Colonic mucosa (tissue), 4 donors: ENCODE measurements around the gene ZNF302. TPM values are rescaled to one million over a fixed set of nuclear protein-coding genes. Genes with fewer than 3 reads are reported as not detected.

Experiments used
- DNase-seq: peaks from one replicate; pipeline ENCODE4 v3.0.0-alpha.2; 2020
- H3K27ac ChIP-seq: fragments of 200-600 bp; one replicate; pipeline ENCODE4 v1.8.0; 2021
- H3K27me3 ChIP-seq: fragments of 200-600 bp; one replicate; pipeline ENCODE4 v1.8.0; 2021
- H3K36me3 ChIP-seq: fragments of 200-600 bp; one replicate; pipeline ENCODE4 v1.8.0; 2021
- H3K4me1 ChIP-seq: fragments of 200-600 bp; one replicate; pipeline ENCODE4 v1.8.0; 2021; ENCODE audit warnings: mild to moderate bottlenecking
- H3K4me3 ChIP-seq: fragments of 200-600 bp; one replicate; pipeline ENCODE4 v1.8.0; 2021
- H3K9ac ChIP-seq, 2 donors: one replicate each; pipeline ENCODE4 v1.7.0; 2013; ENCODE audit warnings: control low read depth in 2 of 2, low read depth in 2 of 2, low read length in 2 of 2
- H3K9me3 ChIP-seq: fragments of 200-600 bp; one replicate; pipeline ENCODE4 v1.8.0; 2021
- intact Hi-C: fragments of 100-400 bp; cut with DNase I; formaldehyde crosslinking; loops from one replicate; pipeline ENCODE4 v1.14.1; 2022
- total RNA-seq, 2 donors: library from RNA; stranded (reverse); fragmentation: NEBNext Ultra II Directional in 1 of 2; extraction: Animal tissue kit (Norgen Biotek cat#: 25700) in 1 of 2; gene quantifications; one replicate each; pipeline ENCODE4 v1.2.1, GENCODE V29; 2021
- TF ChIP-seq, protein P1 (sequence below): fragments of 200-600 bp; IDR thresholded peaks from one replicate; pipeline ENCODE4 v1.8.0; 2022; ENCODE audit warnings: antibody characterized with exemption, mild to moderate bottlenecking
- donor health status: healthy.
- donor health status: DM: no; HTN: no; CAD: no.
- donor health status: DM: no; HTN: no; CAD: no.

ZNF302 gene
- total RNA-seq, 2 donors from 2014 or later: 11.8 to 12.6 TPM

DNA sequence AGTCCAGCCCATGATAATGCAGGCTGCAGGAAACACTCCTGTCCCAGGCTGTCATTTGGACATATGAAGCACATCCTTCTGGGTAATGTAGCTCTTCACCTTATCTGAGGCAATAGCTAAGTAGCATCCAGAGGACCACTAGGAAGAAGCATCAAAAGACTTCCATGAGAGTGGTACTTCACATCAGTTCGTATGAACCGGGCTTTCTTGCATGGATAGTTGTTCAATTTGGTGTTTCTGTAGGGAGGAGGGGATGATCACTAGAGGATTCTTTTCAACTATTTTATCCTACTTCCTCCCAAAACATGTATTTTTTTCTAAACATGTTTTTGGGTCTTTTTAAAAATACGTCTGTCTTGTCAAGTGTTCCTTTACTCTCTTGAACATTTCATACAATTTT lies 12.9 kb downstream of the ZNF302 start:
- intact Hi-C loops: no loop called here
- Histone ChIP-seq H3K9ac (no peak overlapping the region), H3K27ac (no peak overlapping the region), H3K4me3 (no peak overlapping the region), H3K4me1 (no peaks in the 10 kb centered on the region), H3K36me3 (no peaks in the 10 kb centered on the region), H3K27me3 (no peaks in the 10 kb centered on the region), H3K9me3 (no peaks in the 10 kb centered on the region)
- TF ChIP-seq, protein P1, sequence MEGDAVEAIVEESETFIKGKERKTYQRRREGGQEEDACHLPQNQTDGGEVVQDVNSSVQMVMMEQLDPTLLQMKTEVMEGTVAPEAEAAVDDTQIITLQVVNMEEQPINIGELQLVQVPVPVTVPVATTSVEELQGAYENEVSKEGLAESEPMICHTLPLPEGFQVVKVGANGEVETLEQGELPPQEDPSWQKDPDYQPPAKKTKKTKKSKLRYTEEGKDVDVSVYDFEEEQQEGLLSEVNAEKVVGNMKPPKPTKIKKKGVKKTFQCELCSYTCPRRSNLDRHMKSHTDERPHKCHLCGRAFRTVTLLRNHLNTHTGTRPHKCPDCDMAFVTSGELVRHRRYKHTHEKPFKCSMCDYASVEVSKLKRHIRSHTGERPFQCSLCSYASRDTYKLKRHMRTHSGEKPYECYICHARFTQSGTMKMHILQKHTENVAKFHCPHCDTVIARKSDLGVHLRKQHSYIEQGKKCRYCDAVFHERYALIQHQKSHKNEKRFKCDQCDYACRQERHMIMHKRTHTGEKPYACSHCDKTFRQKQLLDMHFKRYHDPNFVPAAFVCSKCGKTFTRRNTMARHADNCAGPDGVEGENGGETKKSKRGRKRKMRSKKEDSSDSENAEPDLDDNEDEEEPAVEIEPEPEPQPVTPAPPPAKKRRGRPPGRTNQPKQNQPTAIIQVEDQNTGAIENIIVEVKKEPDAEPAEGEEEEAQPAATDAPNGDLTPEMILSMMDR: no peak
- DNase-seq: no peak

DNA sequence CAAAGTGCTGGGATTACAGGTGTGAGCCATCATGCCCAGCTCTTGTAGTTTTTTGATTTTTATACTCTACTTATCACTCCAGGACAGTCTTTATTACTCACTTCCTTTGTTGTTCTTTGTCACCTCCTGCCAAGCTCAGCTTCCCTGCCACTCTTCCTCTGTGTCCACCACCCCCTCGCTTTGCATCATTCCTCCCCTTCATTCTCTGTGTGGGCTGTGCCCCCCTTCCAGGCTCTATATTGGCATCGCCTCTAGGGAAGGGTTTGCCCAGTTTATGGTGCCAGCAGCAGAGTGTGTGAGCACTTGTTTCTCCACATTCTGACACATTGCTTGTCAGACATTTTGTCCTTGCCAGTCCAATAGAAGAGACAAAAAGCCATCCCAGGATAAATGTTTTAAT lies 15.1 kb downstream of the ZNF302 start:
- H3K9me3 ChIP-seq: no peaks in the 10 kb centered on the region
- H3K27me3 ChIP-seq: no peaks in the 10 kb centered on the region
- intact Hi-C loops: no loop called here
- no peak overlapping the region for H3K27ac ChIP-seq
- no peak for DNase-seq
- no peaks in the 10 kb centered on the region for H3K4me1 ChIP-seq
- H3K36me3 ChIP-seq: no peaks in the 10 kb centered on the region
- no peak overlapping the region for H3K4me3 ChIP-seq
- TF ChIP-seq, protein P1: no peak
- H3K9ac ChIP-seq: no peak overlapping the region

DNA sequence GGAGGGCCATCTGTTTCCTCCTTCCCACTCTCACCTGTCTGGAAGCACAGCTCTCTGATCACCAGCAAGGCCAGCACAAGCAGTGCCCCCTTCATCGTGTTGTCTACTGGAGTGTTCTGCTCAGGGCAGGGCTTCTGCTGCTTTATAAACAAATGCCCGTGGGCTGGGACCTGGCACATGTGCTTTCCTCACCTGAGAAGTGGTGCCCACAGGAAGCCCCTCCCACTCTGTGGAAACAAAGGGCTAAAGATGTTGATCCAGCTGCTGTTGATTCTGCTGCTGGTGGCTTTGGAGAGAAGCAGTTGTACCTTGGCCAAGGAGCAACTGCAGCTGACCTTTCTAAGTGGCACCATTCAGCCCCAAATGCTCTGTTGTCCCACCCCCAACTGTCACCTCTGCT lies 30.2 kb downstream of the ZNF302 start:
- no peak for DNase-seq
- Histone ChIP-seq H3K4me1 (no peaks in the 10 kb centered on the region), H3K9ac (no peak overlapping the region), H3K36me3 (no peaks in the 10 kb centered on the region), H3K9me3 (no peaks in the 10 kb centered on the region), H3K4me3 (no peak overlapping the region), H3K27me3 (no peaks in the 10 kb centered on the region), H3K27ac (no peak overlapping the region)
- TF ChIP-seq, protein P1: no peak
- intact Hi-C loops: no loop called here

DNA sequence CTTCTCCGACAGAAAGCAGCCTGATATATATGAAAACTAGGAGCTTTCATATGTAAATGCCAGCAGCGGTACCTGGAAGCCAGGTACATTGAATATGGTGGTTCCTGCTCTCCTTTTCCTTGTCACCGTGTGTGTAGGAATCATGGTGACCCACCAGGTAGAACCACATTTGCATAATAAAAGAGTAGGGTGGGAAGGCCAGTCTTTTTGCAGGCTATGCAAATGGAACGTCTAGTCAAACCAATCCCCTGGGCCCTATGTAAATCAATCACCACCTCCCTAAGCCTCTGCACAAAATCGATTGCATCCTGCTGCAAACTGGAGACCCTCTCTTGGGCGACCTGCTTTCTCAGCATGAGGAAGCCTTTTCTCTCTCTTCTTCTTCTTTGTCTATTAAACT lies 34.4 kb downstream of the ZNF302 start:
- Histone ChIP-seq H3K36me3 (no peaks in the 10 kb centered on the region), H3K27ac (no peak overlapping the region), H3K9ac (no peak overlapping the region), H3K4me3 (no peak overlapping the region), H3K27me3 (no peaks in the 10 kb centered on the region), H3K4me1 (no peaks in the 10 kb centered on the region), H3K9me3 (peaks cover 3% of the 10 kb centered on the region)
- intact Hi-C loops: loop anchor here (2.0 kb wide), 1 partner anchor 73 kb away; no protein-coding TSS in a partner anchor
- TF ChIP-seq, protein P1: no peak
- no peak for DNase-seq

DNA sequence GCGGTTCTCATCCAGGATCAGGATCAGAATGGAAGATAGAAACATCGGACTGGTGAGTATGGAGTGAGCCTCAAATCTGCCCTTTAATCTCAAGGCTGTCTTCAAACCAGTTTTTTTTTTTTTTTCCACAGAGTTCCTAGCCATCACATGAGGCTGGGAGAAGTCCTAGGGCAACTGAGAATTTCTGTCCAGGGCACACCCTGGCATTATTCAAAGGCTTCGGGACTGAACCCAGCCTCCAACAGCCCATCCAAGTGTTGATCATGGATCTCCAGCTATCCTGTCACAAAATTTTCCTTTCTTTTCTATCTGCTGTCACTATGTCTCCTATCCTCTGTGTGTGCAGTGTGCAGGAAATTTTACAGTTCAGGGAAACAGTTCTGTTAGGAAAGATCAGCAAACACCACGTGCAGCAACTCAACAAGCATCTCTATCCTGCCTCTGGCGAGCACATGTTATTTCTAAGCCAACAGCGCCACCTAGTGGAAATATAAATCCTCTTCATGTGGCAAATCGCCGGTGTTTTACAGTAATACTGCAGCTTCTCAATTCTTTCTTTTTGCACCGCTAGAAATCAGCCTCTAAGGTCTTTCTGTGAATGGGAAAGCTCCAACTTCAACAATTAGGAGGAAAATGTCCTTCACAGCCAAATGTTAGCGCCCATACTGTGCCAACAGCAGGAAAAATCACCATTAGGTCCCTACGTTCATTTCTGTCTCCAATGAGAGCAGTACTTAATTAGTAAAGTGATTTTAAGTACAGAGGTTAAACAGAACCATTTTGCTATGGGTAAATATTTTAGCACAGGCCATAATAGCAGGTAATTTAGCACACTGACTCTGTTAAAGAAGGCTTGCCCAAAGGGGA lies 35.1 kb downstream of the ZNF302 start:
- TF ChIP-seq, protein P1: peak; percentile 79
- H3K27ac ChIP-seq: no peak overlapping the region
- H3K27me3 ChIP-seq: no peaks in the 10 kb centered on the region
- H3K4me1 ChIP-seq: no peaks in the 10 kb centered on the region
- no peak overlapping the region for H3K9ac ChIP-seq
- no peaks in the 10 kb centered on the region for H3K36me3 ChIP-seq
- no peak overlapping the region for H3K4me3 ChIP-seq
- H3K9me3 ChIP-seq: peaks cover 3% of the 10 kb centered on the region
- intact Hi-C loops: loop anchor here (2.0 kb wide), 1 partner anchor 74 kb away; no protein-coding TSS in a partner anchor
- DNase-seq: peak; percentile 69
